AG04450 (cell line): ENCODE measurements around the gene LY6G6D. TPM values are rescaled to one million over a fixed set of nuclear protein-coding genes. Genes with fewer than 3 reads are reported as not detected.

Source experiments
- CTCF ChIA-PET: fragments of 300-600, 350-600 bp; formaldehyde crosslinking; extraction: SDS; loops from one replicate; lab custom pipeline; 2022; ENCODE audit warnings: antibody characterized with exemption, inconsistent platforms; lab: Charles Lee
- POLR2A ChIA-PET: fragments of 350-600 bp; formaldehyde crosslinking; extraction: SDS; loops from one replicate; lab custom pipeline; 2021; ENCODE audit warnings: antibody characterized with exemption, inconsistent platforms; lab: Yijun Ruan, JAX
- DNase-seq: peaks from one replicate; pipeline ENCODE4 v3.0.0-alpha.2; 2011; ENCODE audit warnings: low read depth, low spot score
- H3K27ac ChIP-seq: one replicate; pipeline ENCODE4 v1.5.1; 2012; ENCODE audit warnings: low read depth, low read length, control low read depth
- H3K27me3 ChIP-seq: one replicate; pipeline ENCODE4 v1.6.0; 2012; ENCODE audit warnings: low read length; ENCODE audit not compliant: control insufficient read depth, insufficient read depth
- H3K4me3 ChIP-seq: 2 replicates; pipeline ENCODE4 v1.5.1; 2011; ENCODE audit warnings: mild to moderate bottlenecking, low read depth, low read length, control low read depth
- H3K9me3 ChIP-seq: 2 replicates; pipeline ENCODE4 v1.5.1; 2012; ENCODE audit warnings: low read length; ENCODE audit not compliant: control insufficient read depth, insufficient read depth
- CTCF ChIP-seq: IDR thresholded peaks from 2 replicates; pipeline ENCODE4 v1.5.1; 2011; ENCODE audit warnings: low read depth, low read length, control low read depth, inconsistent platforms
- polyA plus RNA-seq: library from polyadenylated mRNA; depleted of rRNA; stranded (reverse); fragments of >200 nt; gene quantifications from 2 replicates; pipeline ENCODE4 v1.2.3, GENCODE V29; 2011

The LY6G6D gene
- polyA plus RNA-seq, 1 experiment, result not detected

- no peak overlapping the region for H3K27ac ChIP-seq
- H3K4me3 ChIP-seq, result no peak overlapping the region
- ChIA-PET POLR2A (no interaction called here), CTCF (no interaction called here)
- DNase-seq, result no peak
- H3K27me3 ChIP-seq, result no peaks in the 10 kb centered on the region
- TF ChIP-seq CTCF, result no peak
- peaks cover 4% of the 10 kb centered on the region; the same call in 1 of the 2 replicates for H3K9me3 ChIP-seq
Observed at GRCh38 chr6:31727034-31727716, 12.0 kb downstream of the LY6G6D start.

- ChIA-PET CTCF (interaction anchor here (2.8 kb wide), 1 partner anchor 103 kb away, joined by 11 read pairs; no protein-coding TSS in a partner anchor), POLR2A (interaction anchor here (0.6 kb wide), 1 partner anchor 43 kb away, joined by 4 read pairs; no protein-coding TSS in a partner anchor)
- DNase-seq, result no peak
- H3K9me3 ChIP-seq, result peaks cover 4% of the 10 kb centered on the region; the same call in 1 of the 2 replicates
- no peak for TF ChIP-seq CTCF
- H3K27me3 ChIP-seq, result no peaks in the 10 kb centered on the region
- H3K4me3 ChIP-seq, result peak overlapping the region; percentile 90
- H3K27ac ChIP-seq, result no peak overlapping the region
Observed at GRCh38 chr6:31727717-31728671, 12.8 kb downstream of the LY6G6D start.

- H3K4me3 ChIP-seq, result peak within 1 kb of the TSS; percentile 90
- TF ChIP-seq CTCF, result no peak
Observed at GRCh38 chr6:31728767-31729514, 13.8 kb downstream of the LY6G6D start, which contains the start of gene DDAH2. Gene DDAH2, minus strand, starts transcription at chr6:31729299. Its CDS starts 138 bp downstream, at chr6:31729161.

GRCh38 chr6:31729515-31729978 lies 14.4 kb downstream of the LY6G6D start:
- Histone ChIP-seq H3K27ac (peak overlapping the region; percentile 90), H3K9me3 (peaks cover 4% of the 10 kb centered on the region; the same call in 1 of the 2 replicates), H3K4me3 (peak overlapping the region; percentile 90), H3K27me3 (no peaks in the 10 kb centered on the region)
- ChIA-PET CTCF (interaction anchor here (0.5 to 2.8 kb wide), 12 partner anchors 9 to 222 kb away, joined by 3 to 11 read pairs (median 4); partner anchors contain the start of gene MSH5), POLR2A (interaction anchor here (0.5 to 1.4 kb wide), 5 partner anchors 10 to 98 kb away, joined by 3 to 8 read pairs (median 3); partner anchors contain the start of genes HSPA1A, HSPA1B, HSPA1L and LSM2)
- TF ChIP-seq CTCF, result peak; percentile 52
- DNase-seq, result peak; percentile 51

More at GRCh38 chr6:31728767-31729514, 13.8 kb downstream of the LY6G6D start, which contains the start of gene DDAH2:
- peaks cover 4% of the 10 kb centered on the region; the same call in 1 of the 2 replicates for H3K9me3 ChIP-seq
- no peak for DNase-seq
- POLR2A ChIA-PET, result interaction anchor here (0.5 to 1.4 kb wide), 5 partner anchors 11 to 99 kb away, joined by 3 to 8 read pairs (median 3); partner anchors contain the start of genes HSPA1A, HSPA1B, HSPA1L and LSM2
- H3K27me3 ChIP-seq, result no peaks in the 10 kb centered on the region
- H3K27ac ChIP-seq, result peak within 1 kb of the TSS; percentile 90
- CTCF ChIA-PET, result interaction anchor here (0.6 to 2.8 kb wide), 7 partner anchors 10 to 223 kb away, joined by 3 to 11 read pairs (median 4); partner anchors contain the start of gene MSH5
